Measurements from ENCODE around the gene MAP3K2.
A peak's percentile ranks its signal among the peaks of the same experiment; 100 is the strongest.

The MAP3K2 gene

DNA sequence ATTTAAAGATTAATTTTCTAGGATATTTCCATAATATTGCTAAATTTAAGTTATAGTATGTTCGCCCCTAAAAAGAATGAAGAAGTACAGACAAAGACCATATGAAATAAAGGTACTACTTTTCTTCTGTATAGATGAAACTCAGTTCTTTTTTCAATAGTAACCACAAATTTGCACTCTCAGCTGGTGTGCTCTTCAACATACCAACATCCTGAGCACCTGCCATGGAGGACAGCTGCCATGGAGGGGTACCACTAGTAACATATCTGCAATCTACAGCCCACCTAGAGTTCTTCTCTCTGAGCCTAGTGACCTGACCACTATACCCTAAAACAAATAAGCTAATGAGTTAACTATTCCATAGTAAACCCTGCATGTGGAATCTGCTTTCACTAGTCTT, 57.0 kb downstream of the MAP3K2 start:
- DNase-seq (ENCODE audit: low spot score) = no peak
- POLR2A ChIA-PET (ENCODE audit: low non-redundant PET) = no interaction called here
- no peak overlapping the region for H3K27ac ChIP-seq
- CTCF ChIA-PET = no interaction called here
- no peak for TF ChIP-seq CTCF (conservative IDR thresholded peaks at IDR 0.05; ENCODE audit: low read depth)

DNA sequence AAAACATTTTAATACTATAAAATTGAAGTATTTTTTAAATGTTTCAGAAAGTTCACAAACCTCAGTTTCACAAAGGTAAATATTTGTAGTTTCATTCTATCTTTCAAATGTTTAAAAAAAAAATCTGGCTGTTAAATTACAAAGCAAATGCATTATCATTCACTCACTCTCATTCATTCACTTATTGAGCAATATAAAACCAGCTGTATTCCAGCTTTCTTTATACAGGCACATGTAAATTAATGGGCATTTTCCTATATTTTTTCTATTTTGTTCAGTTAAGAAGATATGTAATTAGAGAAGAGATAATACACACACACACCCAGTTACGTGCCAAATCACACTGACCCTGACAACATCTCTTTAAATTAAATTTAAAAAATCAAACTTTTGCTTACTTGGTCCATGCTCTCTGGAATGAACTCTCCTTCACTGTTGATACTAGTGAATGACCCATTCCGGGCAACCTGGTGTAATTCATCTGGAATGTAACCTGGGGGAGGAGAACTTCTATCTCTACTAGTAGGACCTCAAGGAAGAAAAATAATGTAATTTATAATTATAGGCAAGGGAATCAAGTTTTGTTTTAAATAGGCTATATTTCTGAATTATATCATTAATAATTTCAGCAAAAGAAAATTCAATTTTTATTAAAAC, 61.4 kb downstream of the MAP3K2 start:
- POLR2A ChIA-PET (ENCODE audit: low non-redundant PET) = no interaction called here
- CTCF ChIA-PET = no interaction called here
- H3K27ac ChIP-seq = no peak overlapping the region
- TF ChIP-seq CTCF (conservative IDR thresholded peaks at IDR 0.05; ENCODE audit: low read depth) = no peak
- DNase-seq (ENCODE audit: low spot score) = peak; percentile 10

GRCh38 chr2:127324635-127325034, 63.1 kb downstream of the MAP3K2 start:
- ChIA-PET CTCF (interaction anchor here (0.6 to 2.2 kb wide), 7 partner anchors 12 to 641 kb away, joined by 3 to 11 read pairs (median 4); no protein-coding TSS in a partner anchor), POLR2A (ENCODE audit: low non-redundant PET) (no interaction called here)
- no peak overlapping the region for H3K27ac ChIP-seq
- TF ChIP-seq CTCF (conservative IDR thresholded peaks at IDR 0.05; ENCODE audit: low read depth) = peak; percentile 64
- DNase-seq (ENCODE audit: low spot score) = peak; percentile 56

DNA sequence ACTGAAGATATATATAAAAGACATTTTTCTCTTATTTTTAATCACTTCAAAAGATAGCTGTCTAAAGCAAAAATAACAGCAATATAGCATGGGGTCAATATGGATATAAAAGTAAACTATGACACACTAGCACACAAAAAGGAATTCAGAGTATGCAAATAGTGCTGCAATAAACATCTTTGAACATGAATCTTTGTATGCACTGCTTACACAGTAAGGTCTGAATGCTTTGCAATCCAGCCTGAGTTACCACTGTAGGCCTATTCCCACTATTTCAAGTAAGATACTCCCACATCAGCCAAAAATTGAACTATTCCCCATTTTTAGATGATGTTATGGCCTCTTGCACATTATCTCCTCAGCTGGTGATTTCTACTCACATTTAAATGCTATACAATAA, 66.5 kb downstream of the MAP3K2 start:
- CTCF ChIA-PET = no interaction called here
- H3K27ac ChIP-seq = no peak overlapping the region
- no peak for DNase-seq (ENCODE audit: low spot score)
- TF ChIP-seq CTCF (conservative IDR thresholded peaks at IDR 0.05; ENCODE audit: low read depth) = no peak
- POLR2A ChIA-PET (ENCODE audit: low non-redundant PET) = no interaction called here

- CTCF ChIA-PET = no interaction called here
- no peak overlapping the region for H3K27ac ChIP-seq
- no peak for TF ChIP-seq CTCF (conservative IDR thresholded peaks at IDR 0.05; ENCODE audit: low read depth)
- POLR2A ChIA-PET (ENCODE audit: low non-redundant PET) = no interaction called here
- DNase-seq (ENCODE audit: low spot score) = no peak
These were observed 67.0 kb downstream of the MAP3K2 start for GRCh38 chr2:127320586-127321275.

- CTCF ChIA-PET = no interaction called here
- no peak for TF ChIP-seq CTCF (conservative IDR thresholded peaks at IDR 0.05; ENCODE audit: low read depth)
- DNase-seq (ENCODE audit: low spot score) = no peak
- POLR2A ChIA-PET (ENCODE audit: low non-redundant PET) = no interaction called here
- H3K27ac ChIP-seq = no peak overlapping the region
These were observed 67.7 kb downstream of the MAP3K2 start for GRCh38 chr2:127320067-127320466.
